Measurements from ENCODE around the gene CBFA2T3.

The CBFA2T3 gene

DNA sequence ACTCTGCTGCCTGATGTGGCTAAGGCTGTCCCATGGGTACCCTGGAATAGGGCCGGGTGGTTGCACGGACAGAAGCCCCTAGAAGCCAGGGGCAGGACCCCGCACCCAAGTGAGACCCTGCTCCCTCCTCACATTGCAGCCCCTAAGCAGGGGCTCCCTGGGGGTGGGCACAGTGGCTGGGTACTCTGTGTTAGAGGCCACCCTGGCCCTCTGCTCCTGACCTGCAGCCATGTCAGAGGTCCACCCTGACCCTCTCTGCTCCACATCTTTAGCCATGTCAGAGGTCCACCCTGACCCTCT lies 2.1 kb downstream of the CBFA2T3 start:
- Histone ChIP-seq H3K36me3 (ENCODE audit: control insufficient read depth in 2 of 2, insufficient read depth in 2 of 2, low read length in 2 of 2) (no peaks in the 10 kb centered on the region), H3K9ac (ENCODE audit: low read depth in 1 of 2, low read length in 2 of 2) (no peak overlapping the region), H3K4me3 (ENCODE audit: low read length in 2 of 2) (peak overlapping the region in 1 of 2 donors; percentile 52), H3K4me1 (ENCODE audit: control insufficient read depth in 2 of 2, insufficient read depth in 2 of 2, low read length in 2 of 2) (peaks cover 14 to 19% of the 10 kb centered on the region in 2 donors), H3K27ac (ENCODE audit: low read depth in 2 of 2, low read length in 2 of 2) (no peak overlapping the region), H3K9me3 (ENCODE audit: control insufficient read depth in 2 of 2, low read length in 2 of 2) (no peaks in the 10 kb centered on the region), H3K27me3 (ENCODE audit: control insufficient read depth in 2 of 2, insufficient read depth in 2 of 2, low read length in 2 of 2) (peaks cover 5 to 7% of the 10 kb centered on the region in 2 donors)

- peak overlapping the region in 1 of 2 donors; percentile 52 for H3K4me3 ChIP-seq (ENCODE audit: low read length in 2 of 2)
- peaks cover 5 to 7% of the 10 kb centered on the region in 2 donors for H3K27me3 ChIP-seq (ENCODE audit: control insufficient read depth in 2 of 2, insufficient read depth in 2 of 2, low read length in 2 of 2)
- H3K4me1 ChIP-seq (ENCODE audit: control insufficient read depth in 2 of 2, insufficient read depth in 2 of 2, low read length in 2 of 2): peaks cover 14 to 19% of the 10 kb centered on the region in 2 donors
- no peak overlapping the region for H3K9ac ChIP-seq (ENCODE audit: low read depth in 1 of 2, low read length in 2 of 2)
- H3K9me3 ChIP-seq (ENCODE audit: control insufficient read depth in 2 of 2, low read length in 2 of 2): no peaks in the 10 kb centered on the region
- no peaks in the 10 kb centered on the region for H3K36me3 ChIP-seq (ENCODE audit: control insufficient read depth in 2 of 2, insufficient read depth in 2 of 2, low read length in 2 of 2)
- H3K27ac ChIP-seq (ENCODE audit: low read depth in 2 of 2, low read length in 2 of 2): no peak overlapping the region
Measured at GRCh38 chr16:88974080-88974915, 2.7 kb downstream of the CBFA2T3 start.

DNA sequence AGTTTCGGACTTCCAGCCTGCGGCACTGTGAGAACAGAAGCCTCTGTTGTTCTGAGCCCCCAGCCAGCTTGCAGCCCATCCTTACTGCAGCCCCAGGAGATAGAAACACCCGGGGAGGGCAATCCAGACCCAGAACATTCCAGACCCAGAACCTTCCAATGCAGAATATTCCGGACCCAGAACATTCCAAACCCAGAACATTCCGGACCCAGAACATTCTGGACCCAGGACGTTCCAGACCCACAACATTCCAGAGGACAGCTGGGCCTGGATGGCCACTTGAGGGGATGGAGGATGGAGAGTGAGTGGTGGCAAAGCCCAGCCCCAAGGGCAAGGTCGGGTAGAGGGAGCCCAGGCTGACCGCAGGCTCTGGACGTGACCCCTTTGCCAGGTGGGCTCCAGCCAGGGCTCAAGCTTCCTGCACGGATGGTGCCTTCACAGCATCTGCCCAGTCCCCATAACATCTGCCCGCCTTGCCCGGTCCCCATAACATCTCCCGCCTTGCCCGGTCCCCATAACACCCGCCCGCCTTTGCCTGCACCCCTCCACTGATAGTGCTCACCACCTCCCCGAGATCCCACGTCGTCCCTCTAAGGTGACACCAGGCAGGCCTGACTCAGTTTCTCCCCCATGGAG lies 3.5 kb downstream of the CBFA2T3 start:
- no peak overlapping the region for H3K9ac ChIP-seq (ENCODE audit: low read depth in 1 of 2, low read length in 2 of 2)
- H3K4me3 ChIP-seq (ENCODE audit: low read length in 2 of 2): no peak overlapping the region
- H3K27ac ChIP-seq (ENCODE audit: low read depth in 2 of 2, low read length in 2 of 2): no peak overlapping the region
- no peaks in the 10 kb centered on the region for H3K36me3 ChIP-seq (ENCODE audit: control insufficient read depth in 2 of 2, insufficient read depth in 2 of 2, low read length in 2 of 2)
- peaks cover 14 to 19% of the 10 kb centered on the region in 2 donors for H3K4me1 ChIP-seq (ENCODE audit: control insufficient read depth in 2 of 2, insufficient read depth in 2 of 2, low read length in 2 of 2)
- H3K27me3 ChIP-seq (ENCODE audit: control insufficient read depth in 2 of 2, insufficient read depth in 2 of 2, low read length in 2 of 2): peaks cover 5 to 7% of the 10 kb centered on the region in 2 donors
- no peaks in the 10 kb centered on the region for H3K9me3 ChIP-seq (ENCODE audit: control insufficient read depth in 2 of 2, low read length in 2 of 2)

DNA sequence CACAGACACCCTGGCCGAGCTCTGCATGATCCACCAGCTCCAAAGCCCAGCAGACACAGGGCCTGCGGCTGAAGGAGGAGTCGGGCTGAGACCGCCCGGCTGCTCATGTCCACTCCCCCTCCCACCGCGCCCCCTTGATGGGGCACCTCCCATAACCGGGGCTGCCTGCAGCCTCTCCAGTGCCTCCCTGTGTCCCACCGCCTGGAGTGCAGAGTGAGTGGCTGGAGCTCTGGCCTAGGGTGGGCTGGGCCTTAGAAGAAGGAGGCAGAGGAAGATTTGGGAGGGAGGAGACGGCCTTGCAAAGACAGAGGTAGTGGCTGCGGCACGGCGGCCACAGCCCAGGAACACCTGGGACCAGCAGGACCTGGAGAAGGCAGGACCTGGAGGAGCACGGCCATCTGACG lies 4.0 kb downstream of the CBFA2T3 start:
- H3K9ac ChIP-seq (ENCODE audit: low read depth in 1 of 2, low read length in 2 of 2): no peak overlapping the region
- no peaks in the 10 kb centered on the region for H3K36me3 ChIP-seq (ENCODE audit: control insufficient read depth in 2 of 2, insufficient read depth in 2 of 2, low read length in 2 of 2)
- no peak overlapping the region for H3K4me3 ChIP-seq (ENCODE audit: low read length in 2 of 2)
- peaks cover 11 to 19% of the 10 kb centered on the region in 2 donors for H3K4me1 ChIP-seq (ENCODE audit: control insufficient read depth in 2 of 2, insufficient read depth in 2 of 2, low read length in 2 of 2)
- H3K27me3 ChIP-seq (ENCODE audit: control insufficient read depth in 2 of 2, insufficient read depth in 2 of 2, low read length in 2 of 2): peaks cover 5 to 7% of the 10 kb centered on the region in 2 donors
- H3K9me3 ChIP-seq (ENCODE audit: control insufficient read depth in 2 of 2, low read length in 2 of 2): no peaks in the 10 kb centered on the region
- no peak overlapping the region for H3K27ac ChIP-seq (ENCODE audit: low read depth in 2 of 2, low read length in 2 of 2)

DNA sequence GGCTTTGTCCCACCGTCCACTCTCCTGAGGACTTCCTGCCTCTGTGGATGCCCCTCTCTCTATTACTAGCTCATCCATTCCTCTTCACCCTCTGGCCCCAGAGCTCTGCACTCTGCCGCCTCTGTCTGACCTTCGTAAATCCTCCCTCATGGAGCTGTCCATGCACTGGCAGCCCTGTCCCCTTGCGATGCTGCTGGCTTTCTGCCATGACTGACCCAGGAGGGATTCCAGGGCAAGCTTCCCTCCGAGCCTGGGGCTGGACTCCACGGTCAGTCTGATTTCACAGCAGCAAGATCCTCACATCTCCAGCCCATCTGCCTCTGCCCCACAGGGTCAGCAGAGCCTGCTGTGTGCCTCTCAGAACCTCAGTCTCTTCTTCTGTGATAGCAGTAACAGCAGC lies 4.7 kb downstream of the CBFA2T3 start:
- Histone ChIP-seq H3K9ac (ENCODE audit: low read depth in 1 of 2, low read length in 2 of 2) (no peak overlapping the region), H3K4me1 (ENCODE audit: control insufficient read depth in 2 of 2, insufficient read depth in 2 of 2, low read length in 2 of 2) (peaks cover 7 to 12% of the 10 kb centered on the region in 2 donors), H3K9me3 (ENCODE audit: control insufficient read depth in 2 of 2, low read length in 2 of 2) (no peaks in the 10 kb centered on the region), H3K36me3 (ENCODE audit: control insufficient read depth in 2 of 2, insufficient read depth in 2 of 2, low read length in 2 of 2) (no peaks in the 10 kb centered on the region), H3K27me3 (ENCODE audit: control insufficient read depth in 2 of 2, insufficient read depth in 2 of 2, low read length in 2 of 2) (peaks cover 5 to 7% of the 10 kb centered on the region in 2 donors), H3K27ac (ENCODE audit: low read depth in 2 of 2, low read length in 2 of 2) (no peak overlapping the region), H3K4me3 (ENCODE audit: low read length in 2 of 2) (no peak overlapping the region)

GRCh38 chr16:88971371-88972097 lies 5.5 kb downstream of the CBFA2T3 start:
- H3K27me3 ChIP-seq (ENCODE audit: control insufficient read depth in 2 of 2, insufficient read depth in 2 of 2, low read length in 2 of 2): peaks cover 5 to 7% of the 10 kb centered on the region in 2 donors
- H3K27ac ChIP-seq (ENCODE audit: low read depth in 2 of 2, low read length in 2 of 2): no peak overlapping the region
- peak overlapping the region in 1 of 2 donors; percentile 7 for H3K4me3 ChIP-seq (ENCODE audit: low read length in 2 of 2)
- H3K36me3 ChIP-seq (ENCODE audit: control insufficient read depth in 2 of 2, insufficient read depth in 2 of 2, low read length in 2 of 2): no peaks in the 10 kb centered on the region
- H3K9me3 ChIP-seq (ENCODE audit: control insufficient read depth in 2 of 2, low read length in 2 of 2): no peaks in the 10 kb centered on the region
- H3K9ac ChIP-seq (ENCODE audit: low read depth in 1 of 2, low read length in 2 of 2): no peak overlapping the region
- peaks cover 5 to 8% of the 10 kb centered on the region in 2 donors for H3K4me1 ChIP-seq (ENCODE audit: control insufficient read depth in 2 of 2, insufficient read depth in 2 of 2, low read length in 2 of 2)

- Histone ChIP-seq H3K4me1 (ENCODE audit: control insufficient read depth in 2 of 2, insufficient read depth in 2 of 2, low read length in 2 of 2) (peaks cover 5 to 8% of the 10 kb centered on the region in 2 donors), H3K27me3 (ENCODE audit: control insufficient read depth in 2 of 2, insufficient read depth in 2 of 2, low read length in 2 of 2) (peaks cover 5 to 7% of the 10 kb centered on the region in 2 donors), H3K9me3 (ENCODE audit: control insufficient read depth in 2 of 2, low read length in 2 of 2) (no peaks in the 10 kb centered on the region), H3K27ac (ENCODE audit: low read depth in 2 of 2, low read length in 2 of 2) (no peak overlapping the region), H3K4me3 (ENCODE audit: low read length in 2 of 2) (no peak overlapping the region), H3K36me3 (ENCODE audit: control insufficient read depth in 2 of 2, insufficient read depth in 2 of 2, low read length in 2 of 2) (no peaks in the 10 kb centered on the region), H3K9ac (ENCODE audit: low read depth in 1 of 2, low read length in 2 of 2) (no peak overlapping the region)
Measured at GRCh38 chr16:88970539-88971065, 6.4 kb downstream of the CBFA2T3 start.

- H3K36me3 ChIP-seq (ENCODE audit: control insufficient read depth in 2 of 2, insufficient read depth in 2 of 2, low read length in 2 of 2): no peaks in the 10 kb centered on the region
- H3K27me3 ChIP-seq (ENCODE audit: control insufficient read depth in 2 of 2, insufficient read depth in 2 of 2, low read length in 2 of 2): peaks cover 5 to 7% of the 10 kb centered on the region in 2 donors
- H3K9ac ChIP-seq (ENCODE audit: low read depth in 1 of 2, low read length in 2 of 2): no peak overlapping the region
- no peak overlapping the region for H3K4me3 ChIP-seq (ENCODE audit: low read length in 2 of 2)
- H3K27ac ChIP-seq (ENCODE audit: low read depth in 2 of 2, low read length in 2 of 2): no peak overlapping the region
- peaks cover 5 to 8% of the 10 kb centered on the region in 2 donors for H3K4me1 ChIP-seq (ENCODE audit: control insufficient read depth in 2 of 2, insufficient read depth in 2 of 2, low read length in 2 of 2)
- H3K9me3 ChIP-seq (ENCODE audit: control insufficient read depth in 2 of 2, low read length in 2 of 2): no peaks in the 10 kb centered on the region
Measured at GRCh38 chr16:88970050-88970449, 7.0 kb downstream of the CBFA2T3 start.

DNA sequence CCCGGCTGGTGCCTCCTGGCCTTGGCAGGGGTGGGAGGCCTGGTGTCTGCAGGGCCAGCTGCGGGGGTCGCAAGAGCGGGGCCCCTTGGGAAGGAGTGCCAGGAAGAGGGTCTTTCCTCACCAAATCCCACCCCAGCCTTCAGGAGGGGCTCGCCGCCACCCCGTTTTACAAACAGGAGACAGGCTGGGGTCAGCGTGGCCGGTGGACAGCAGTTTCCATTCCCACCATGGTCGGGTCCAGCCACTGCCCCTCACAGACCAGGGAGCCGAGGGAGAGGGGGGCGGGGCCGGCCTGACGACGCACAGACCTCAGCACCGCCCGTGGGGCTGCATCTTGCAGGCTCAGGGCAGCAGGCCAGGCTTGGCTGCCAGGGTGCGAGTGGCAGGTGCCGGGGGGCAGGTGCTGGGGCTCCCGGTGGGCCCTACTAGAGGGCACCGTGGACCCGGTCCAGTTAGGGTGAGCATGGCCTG lies 7.6 kb downstream of the CBFA2T3 start:
- H3K4me1 ChIP-seq (ENCODE audit: control insufficient read depth in 2 of 2, insufficient read depth in 2 of 2, low read length in 2 of 2): peaks cover 5 to 8% of the 10 kb centered on the region in 2 donors
- H3K27me3 ChIP-seq (ENCODE audit: control insufficient read depth in 2 of 2, insufficient read depth in 2 of 2, low read length in 2 of 2): peaks cover 5 to 7% of the 10 kb centered on the region in 2 donors
- H3K27ac ChIP-seq (ENCODE audit: low read depth in 2 of 2, low read length in 2 of 2): peak overlapping the region in 1 of 2 donors; percentile 16
- H3K9me3 ChIP-seq (ENCODE audit: control insufficient read depth in 2 of 2, low read length in 2 of 2): no peaks in the 10 kb centered on the region
- H3K4me3 ChIP-seq (ENCODE audit: low read length in 2 of 2): no peak overlapping the region
- no peaks in the 10 kb centered on the region for H3K36me3 ChIP-seq (ENCODE audit: control insufficient read depth in 2 of 2, insufficient read depth in 2 of 2, low read length in 2 of 2)
- no peak overlapping the region for H3K9ac ChIP-seq (ENCODE audit: low read depth in 1 of 2, low read length in 2 of 2)

Data from mucosa of rectum (tissue), 2 donors.